Right hindlimb (tissue), 1 donor: ENCODE results near the gene TMEM52B.
"Not testable (repeated sequence)": the region's sequence is repeated elsewhere in the genome, so short reads cannot be mapped to it uniquely, and the experiment has no call there.

Experiments used
- DNase-seq: peaks from one replicate; pipeline ENCODE4 v3.0.0-alpha.2; 2018

TMEM52B gene

GRCh38 chr12:10171973-10172728 is 6.7 kb upstream of the TMEM52B start, which contains the start of gene OLR1:
OLR1 (minus strand) TSS chr12:10172132; CDS start chr12:10172077, 55 bp downstream.
- no peak for DNase-seq

GRCh38 chr12:10174986-10175614 is 3.7 kb upstream of the TMEM52B start:
- no peak for DNase-seq

- no peak for DNase-seq
Measured at GRCh38 chr12:10175846-10176636, 2.8 kb upstream of the TMEM52B start.

- DNase-seq: no peak
Measured at GRCh38 chr12:10179776-10180181, 947 bp downstream of the TMEM52B start.

- no peak for DNase-seq
Measured at GRCh38 chr12:10182354-10183049, 3.7 kb downstream of the TMEM52B start.

GRCh38 chr12:10184261-10184843 is 5.5 kb downstream of the TMEM52B start:
- no peak for DNase-seq

GRCh38 chr12:10186299-10186698 is 7.5 kb downstream of the TMEM52B start:
- peak; percentile 44 for DNase-seq

GRCh38 chr12:10186958-10187357 is 8.1 kb downstream of the TMEM52B start:
- DNase-seq: not testable (repeated sequence)

- DNase-seq: no peak
Measured at GRCh38 chr12:10189653-10190052, 10.8 kb downstream of the TMEM52B start.

GRCh38 chr12:10190558-10191388 is 11.9 kb downstream of the TMEM52B start:
- DNase-seq: peak; percentile 47

GRCh38 chr12:10191865-10192264 is 13.0 kb downstream of the TMEM52B start:
- no peak for DNase-seq

- no peak for DNase-seq
Measured at GRCh38 chr12:10194160-10194670, 15.4 kb downstream of the TMEM52B start.

- DNase-seq: no peak
Measured at GRCh38 chr12:10196210-10196609, 17.4 kb downstream of the TMEM52B start.

- no peak for DNase-seq
Measured at GRCh38 chr12:10197879-10198278, 19.0 kb downstream of the TMEM52B start.

GRCh38 chr12:10204495-10204894 is 25.7 kb downstream of the TMEM52B start:
- DNase-seq: not testable (repeated sequence)

- DNase-seq: no peak
Measured at GRCh38 chr12:10205220-10205807, 26.5 kb downstream of the TMEM52B start.

GRCh38 chr12:10207136-10207535 is 28.3 kb downstream of the TMEM52B start:
- no peak for DNase-seq

GRCh38 chr12:10210225-10210624 is 31.4 kb downstream of the TMEM52B start:
- DNase-seq: no peak

GRCh38 chr12:10211101-10211939 is 32.5 kb downstream of the TMEM52B start:
- DNase-seq: no peak
